ENCODE data around the gene DIP2A.

DNA sequence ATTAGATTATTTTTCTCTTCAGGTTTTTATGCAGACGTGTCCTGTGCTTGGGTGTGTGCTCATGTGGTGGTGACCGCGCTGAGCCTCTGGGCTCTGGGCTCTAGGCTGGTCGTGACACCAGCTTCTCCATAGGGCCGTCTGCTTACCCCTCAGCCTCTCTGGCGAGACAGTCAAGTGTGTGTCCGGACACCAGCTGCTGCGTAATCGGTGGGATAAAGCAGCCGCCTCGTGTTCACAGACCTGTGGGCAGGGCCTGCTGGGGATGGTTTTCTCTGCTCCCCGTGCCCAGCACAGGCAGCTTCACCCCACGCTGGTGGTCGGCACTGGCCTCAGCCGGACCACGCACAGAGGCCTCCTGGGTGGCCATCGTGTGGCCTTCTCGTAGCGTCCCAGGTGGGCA, 33.6 kb upstream of the DIP2A start:
- no peak for TF ChIP-seq POLR2A (IDR thresholded peaks at IDR 0.05; ENCODE audit: low read depth, low read length)
- TF ChIP-seq POLR2AphosphoS5 (IDR thresholded peaks at IDR 0.05; ENCODE audit: low read depth, low read length), result no peak

All from GM12892 (cell line).